Right lobe of liver (tissue), 4 donors: ENCODE measurements around the gene ADAMTS6.

Source experiments
- CTCF ChIP-seq, 4 donors: fragments of 200-600 bp in 3 of 4; fragments of 450-650 bp in 1 of 4; IDR thresholded peaks; one replicate each; pipeline versions ENCODE4 v1.5.1 to v1.8.0; 2016 to 2022; ENCODE audit warnings: antibody characterized with exemption in 4 of 4, mild to moderate bottlenecking in 2 of 4
- POLR2A ChIP-seq: fragments of 450-650 bp; IDR thresholded peaks from one replicate; pipeline ENCODE4 v1.6.1; 2017; ENCODE audit warnings: antibody characterized with exemption, mild to moderate bottlenecking
- donor health status: DM: no; HTN: no; CAD: no.
- donor health status: DM: no; HTN: no; CAD: no.
- donor health status: DM: no; HTN: yes; CAD: no.

DNA sequence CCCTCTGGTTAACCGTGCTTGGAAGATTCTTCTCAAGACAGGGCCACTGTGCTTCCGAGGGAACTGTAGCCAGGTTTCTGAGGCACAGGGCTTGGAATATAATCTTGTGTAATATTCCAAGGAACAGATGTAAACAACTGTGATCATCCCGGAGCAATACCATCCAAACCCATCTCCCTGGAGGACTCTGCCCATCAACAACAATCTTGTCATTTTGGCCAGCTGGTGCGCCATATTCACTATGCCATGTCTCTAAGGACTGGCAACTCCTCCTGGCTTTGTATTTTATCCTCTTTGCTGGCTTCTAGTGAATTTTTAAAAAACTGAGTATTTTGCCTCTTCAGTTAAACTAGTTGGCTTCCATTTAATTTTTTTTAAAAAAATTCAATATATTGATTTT, 349.3 kb downstream of the ADAMTS6 start:
- no peak for TF ChIP-seq CTCF (IDR thresholded peaks at IDR 0.05)
- TF ChIP-seq POLR2A: no peak
